Fibroblast of the conjunctiva (primary cell): ENCODE results near the gene CFAP57.
"Not testable (repeated sequence)": the region's sequence is repeated elsewhere in the genome, so short reads cannot be mapped to it uniquely, and the experiment has no call there.

Experiments used
- DNase-seq: peaks from one replicate; pipeline ENCODE4 v3.0.0-alpha.2; 2010; ENCODE audit warnings: low read depth

The CFAP57 gene

DNA sequence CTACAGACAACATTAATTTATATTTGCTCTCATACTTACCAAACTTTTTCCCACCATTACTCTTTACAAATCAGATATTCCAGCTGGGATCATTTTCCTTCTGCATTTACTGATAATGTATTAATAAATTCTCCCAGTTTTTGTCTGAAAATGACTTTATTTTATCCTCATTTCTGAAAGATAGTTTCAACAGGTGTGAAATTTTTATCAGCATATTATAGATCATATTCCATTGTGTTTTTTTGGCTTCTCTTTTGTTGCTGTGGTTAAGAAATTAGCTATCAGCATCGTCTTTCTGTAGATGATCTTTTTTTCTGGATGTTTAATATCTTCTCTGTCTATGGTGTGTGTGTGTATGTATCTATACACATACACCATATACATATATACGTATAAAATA is 2.7 kb downstream of the CFAP57 start:
- DNase-seq, result no peak

- no peak for DNase-seq
These were observed 5.6 kb downstream of the CFAP57 start for GRCh38 chr1:43177691-43178090.

DNA sequence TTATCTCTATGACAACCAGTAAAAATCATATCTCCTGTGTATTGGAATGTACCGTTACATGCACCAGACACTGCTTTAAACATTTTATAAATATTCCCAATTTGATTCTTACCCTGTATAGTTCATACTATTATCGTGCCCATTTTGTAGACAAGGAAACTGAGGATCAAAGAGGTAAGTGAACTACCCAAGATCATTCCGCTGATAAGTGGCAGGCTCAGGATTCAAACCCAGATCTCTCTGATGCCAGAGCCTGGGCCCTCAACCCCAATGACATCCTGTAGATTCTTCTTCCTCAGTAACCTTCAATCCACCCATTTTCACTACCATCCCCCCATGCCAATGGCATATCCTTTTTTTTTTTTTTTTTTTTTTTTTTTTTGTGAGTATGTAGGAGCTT is 12.3 kb downstream of the CFAP57 start:
- DNase-seq, result no peak

- DNase-seq, result no peak
These were observed 12.9 kb downstream of the CFAP57 start for GRCh38 chr1:43184995-43185394.

GRCh38 chr1:43188106-43188505 is 16.0 kb downstream of the CFAP57 start:
- DNase-seq, result no peak

DNA sequence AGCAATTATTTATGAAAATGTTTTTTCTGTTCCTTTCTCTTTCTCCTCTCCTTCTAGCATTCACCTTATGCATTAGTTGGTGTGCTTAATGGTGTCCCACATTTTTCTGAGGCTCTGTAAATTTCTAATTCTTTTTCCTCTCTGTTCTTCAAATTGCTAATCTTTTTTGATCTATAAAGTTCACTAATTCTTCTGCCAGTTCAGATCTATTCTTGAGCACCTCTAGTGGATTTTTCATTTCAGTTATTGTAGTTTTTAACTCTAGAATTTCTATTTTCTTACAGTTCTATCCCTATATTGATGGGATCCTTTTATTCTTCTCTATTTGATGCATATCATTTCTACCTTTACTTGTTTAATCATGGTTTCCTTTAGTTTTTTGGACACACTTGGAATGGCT is 22.4 kb downstream of the CFAP57 start:
- DNase-seq, result no peak

DNA sequence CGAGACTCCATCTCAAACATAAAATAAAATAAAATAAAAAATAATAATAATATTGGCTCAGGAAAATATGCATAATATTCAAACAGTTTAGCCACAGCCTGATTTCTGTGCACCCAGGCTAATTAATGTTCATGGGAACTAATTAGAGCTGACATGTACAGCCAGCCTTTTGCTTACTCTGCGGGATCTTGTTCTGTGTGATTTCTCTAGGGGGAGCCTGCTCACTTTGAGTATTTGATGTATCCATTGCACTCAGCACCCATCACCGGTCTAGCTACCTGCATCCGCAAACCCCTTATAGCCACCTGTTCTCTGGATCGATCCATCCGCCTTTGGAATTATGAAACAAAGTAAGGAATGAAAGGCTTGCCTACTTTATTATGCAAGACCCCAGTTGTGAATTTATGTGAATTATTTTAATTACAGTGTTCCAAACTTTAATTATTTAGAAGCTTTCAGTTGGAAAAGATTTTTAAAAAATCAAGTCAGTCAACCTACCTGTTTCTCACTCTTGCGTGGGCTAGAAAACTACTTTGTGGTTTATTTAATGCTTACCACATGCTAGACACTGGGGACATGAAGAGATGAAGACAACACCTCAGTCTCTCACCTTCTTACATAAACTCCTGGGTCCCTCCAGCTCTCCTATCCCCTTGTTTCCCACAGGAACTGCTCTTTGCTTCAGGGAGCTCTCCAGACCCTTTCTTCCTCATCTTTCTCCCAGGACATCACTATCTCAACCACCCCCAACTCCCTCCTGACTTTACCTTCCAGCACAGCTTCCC is 25.4 kb downstream of the CFAP57 start:
- DNase-seq, result no peak

DNA sequence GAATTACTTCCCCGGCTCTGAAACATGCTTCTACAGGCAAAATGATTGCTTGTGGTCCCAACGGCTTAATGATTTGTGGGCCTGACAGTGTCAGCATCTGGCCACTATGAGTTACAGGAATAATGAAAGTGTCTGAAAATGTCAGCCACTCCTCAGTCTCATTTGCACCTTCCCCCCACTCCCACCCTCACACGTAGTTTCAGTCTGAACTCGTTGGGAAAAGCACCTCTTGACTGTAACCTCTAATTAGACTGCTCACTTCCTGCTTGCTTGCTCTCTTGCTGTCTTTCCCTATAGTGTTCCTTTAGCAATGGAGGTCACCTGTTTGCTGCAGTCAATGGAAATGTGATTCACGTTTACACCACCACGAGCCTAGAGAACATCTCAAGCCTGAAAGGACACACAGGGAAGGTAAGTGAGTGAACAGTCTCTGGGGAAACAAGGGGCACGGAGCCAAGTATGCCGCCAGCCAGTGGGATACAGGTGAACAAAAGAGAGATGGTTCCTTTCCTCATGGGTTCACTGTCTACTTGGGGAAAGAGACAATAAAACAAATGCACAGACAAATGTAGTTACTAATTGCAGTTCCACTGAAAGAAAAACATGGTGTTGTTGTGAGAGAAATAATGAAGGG is 27.1 kb downstream of the CFAP57 start:
- DNase-seq, result no peak

GRCh38 chr1:43203859-43204258 is 31.7 kb downstream of the CFAP57 start:
- DNase-seq, result no peak

DNA sequence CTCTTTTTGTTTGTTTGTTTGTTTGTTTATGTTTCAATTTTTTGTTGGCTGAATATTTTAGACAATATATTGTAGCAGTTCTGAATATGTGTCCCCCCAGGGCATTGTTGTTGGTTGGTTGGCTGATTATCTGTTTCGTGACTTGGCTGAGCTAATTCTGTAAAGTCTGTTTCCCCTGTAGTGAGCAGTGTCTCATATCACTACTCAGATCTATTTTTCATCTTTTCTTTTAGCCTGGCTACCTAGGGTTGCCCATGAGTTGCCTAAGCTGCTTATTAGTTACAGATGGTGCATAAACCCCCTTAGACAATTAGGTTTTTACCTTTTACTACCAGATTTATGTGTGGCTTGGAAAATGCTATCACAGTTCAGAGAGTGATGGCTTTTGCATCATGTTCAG is 32.3 kb downstream of the CFAP57 start:
- no peak for DNase-seq

- no peak for DNase-seq
These were observed 33.5 kb downstream of the CFAP57 start for GRCh38 chr1:43205671-43206070.

GRCh38 chr1:43206600-43207228 is 34.6 kb downstream of the CFAP57 start:
- peak; percentile 73 for DNase-seq

DNA sequence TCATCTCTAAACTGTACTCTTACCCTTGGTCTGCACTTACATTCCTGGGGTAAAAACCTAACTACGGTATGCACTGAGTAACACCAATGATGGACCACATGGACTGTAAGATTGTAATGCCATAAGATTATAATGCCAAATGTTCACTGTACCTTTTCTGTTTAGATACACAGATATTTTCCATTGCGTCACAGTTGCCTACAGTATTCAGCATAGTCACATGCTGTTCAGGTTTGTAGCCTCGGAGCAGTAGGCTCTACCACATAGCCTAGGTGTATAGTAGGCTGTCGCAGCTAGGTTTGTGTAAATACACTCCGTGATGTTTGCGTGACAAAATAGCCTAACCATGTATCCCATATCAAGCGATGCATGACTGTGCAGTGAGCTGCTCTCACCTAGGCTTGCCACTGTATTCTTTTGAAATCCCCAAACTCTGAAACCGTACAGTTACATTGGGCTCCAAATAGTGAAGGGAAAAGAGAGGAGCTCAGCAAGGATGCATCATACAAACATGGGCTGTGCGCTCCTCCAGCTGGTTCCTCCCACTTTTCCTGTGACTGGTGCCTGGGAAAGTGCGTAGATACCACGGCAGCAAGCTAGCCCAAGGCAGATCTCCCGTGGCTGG is 35.2 kb downstream of the CFAP57 start:
- DNase-seq, result no peak

- DNase-seq, result not testable (repeated sequence)
These were observed 36.1 kb downstream of the CFAP57 start for GRCh38 chr1:43208277-43208676.

- no peak for DNase-seq
These were observed 42.6 kb downstream of the CFAP57 start for GRCh38 chr1:43214501-43215444.

- DNase-seq, result no peak
These were observed 45.6 kb downstream of the CFAP57 start for GRCh38 chr1:43217747-43218146.

- DNase-seq, result no peak
These were observed 49.0 kb downstream of the CFAP57 start for GRCh38 chr1:43220905-43221778.

- no peak for DNase-seq
These were observed 49.7 kb downstream of the CFAP57 start for GRCh38 chr1:43221797-43222196.

DNA sequence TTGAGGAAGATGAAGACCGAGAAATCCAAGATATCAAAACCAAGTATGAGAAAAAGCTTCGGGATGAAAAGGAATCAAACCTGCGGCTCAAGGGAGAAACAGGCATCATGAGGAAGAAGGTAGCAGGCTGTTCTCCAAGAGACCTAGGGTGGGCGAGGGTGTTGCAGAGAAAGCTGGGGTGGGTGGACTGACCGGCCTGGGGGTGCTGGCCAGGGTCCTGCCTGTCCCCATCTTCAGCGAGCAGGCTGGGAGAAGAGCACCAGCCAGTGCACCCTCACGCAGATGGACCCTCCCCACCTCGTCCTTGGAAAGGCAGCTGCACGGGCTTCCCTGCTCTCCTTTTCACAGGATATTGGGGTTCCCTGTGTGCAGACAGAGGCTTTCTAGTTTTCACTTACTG is 50.7 kb downstream of the CFAP57 start:
- no peak for DNase-seq

DNA sequence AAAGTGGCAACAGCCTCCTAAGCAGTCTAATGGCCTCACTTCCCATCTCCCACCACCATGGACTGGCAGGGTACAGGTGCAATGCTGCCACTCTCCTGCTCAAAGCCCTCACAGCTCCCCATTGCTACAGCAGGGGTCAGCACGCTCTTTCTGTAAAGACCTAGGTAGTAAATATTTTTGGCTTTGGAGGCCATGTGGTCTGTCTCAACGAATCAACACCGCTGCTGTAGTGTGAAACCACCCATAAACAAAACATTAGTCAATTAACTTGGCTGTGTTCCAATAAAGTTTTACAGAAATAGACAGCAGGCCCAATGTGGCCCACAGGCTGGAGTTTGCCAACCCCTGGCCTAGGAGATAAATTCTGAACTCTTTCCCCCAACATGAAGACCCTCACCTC is 53.0 kb downstream of the CFAP57 start:
- no peak for DNase-seq
